ENCODE measurements around the gene NANOS3.

NANOS3 gene

GRCh38 chr19:13875824-13876223 is 1.1 kb upstream of the NANOS3 start:
- H3K4me3 ChIP-seq (ENCODE audit: low read length) = no peak overlapping the region

GRCh38 chr19:13877303-13877702 is 369 bp downstream of the NANOS3 start:
- DNase-seq (ENCODE audit: low read depth) = no peak
- no peak for TF ChIP-seq CTCF (IDR thresholded peaks at IDR 0.05; ENCODE audit: insufficient read depth, low read depth, low read length, missing control alignments)
- H3K4me3 ChIP-seq (ENCODE audit: low read length) = no peak overlapping the region

More at GRCh38 chr19:13875824-13876223, 1.1 kb upstream of the NANOS3 start:
- no peak for TF ChIP-seq CTCF (IDR thresholded peaks at IDR 0.05; ENCODE audit: insufficient read depth, low read depth, low read length, missing control alignments)
- no peak for DNase-seq (ENCODE audit: low read depth)

GRCh38 chr19:13880059-13881043 is 3.4 kb downstream of the NANOS3 start:
- DNase-seq (ENCODE audit: low read depth) = peak; percentile 96
- H3K4me3 ChIP-seq (ENCODE audit: low read length) = no peak overlapping the region
- TF ChIP-seq CTCF (IDR thresholded peaks at IDR 0.05; ENCODE audit: insufficient read depth, low read depth, low read length, missing control alignments) = peak; percentile 87

GRCh38 chr19:13881251-13881691 is 4.3 kb downstream of the NANOS3 start:
- no peak for TF ChIP-seq CTCF (IDR thresholded peaks at IDR 0.05; ENCODE audit: insufficient read depth, low read depth, low read length, missing control alignments)
- no peak for DNase-seq (ENCODE audit: low read depth)
- no peak overlapping the region for H3K4me3 ChIP-seq (ENCODE audit: low read length)

GRCh38 chr19:13881692-13882418 is 4.9 kb downstream of the NANOS3 start:
- H3K4me3 ChIP-seq (ENCODE audit: low read length) = no peak overlapping the region
- no peak for TF ChIP-seq CTCF (IDR thresholded peaks at IDR 0.05; ENCODE audit: insufficient read depth, low read depth, low read length, missing control alignments)
- no peak for DNase-seq (ENCODE audit: low read depth)

GRCh38 chr19:13882419-13882795 is 5.5 kb downstream of the NANOS3 start:
- DNase-seq (ENCODE audit: low read depth) = no peak
- no peak overlapping the region for H3K4me3 ChIP-seq (ENCODE audit: low read length)
- no peak for TF ChIP-seq CTCF (IDR thresholded peaks at IDR 0.05; ENCODE audit: insufficient read depth, low read depth, low read length, missing control alignments)
